DOHH2 (cell line): ENCODE results near the gene MIA.

Experiments
- CTCF ChIP-seq: fragments of 200-600 bp; sonication (generic); IDR thresholded peaks from one replicate; pipeline ENCODE4 v1.5.1; 2014; ENCODE audit warnings: antibody characterized with exemption, mild to moderate bottlenecking, low read depth, low read length; ENCODE audit not compliant: poor library complexity, severe bottlenecking
- EZH2phosphoT487 ChIP-seq: fragments of 200-600 bp; sonication (generic); IDR thresholded peaks from 2 replicates; pipeline ENCODE4 v1.6.1; 2017; ENCODE audit warnings: borderline replicate concordance, mild to moderate bottlenecking, antibody characterized with exemption, low read length, moderate library complexity, mixed read lengths

GRCh38 chr19:40774916-40775631 is at the start of gene MIA:
- no peak for TF ChIP-seq CTCF
- no peak for TF ChIP-seq EZH2phosphoT487
